Left renal cortex interstitium (tissue), 4 donors: ENCODE results near the gene OFD1. TPM values are rescaled to one million over a fixed set of nuclear protein-coding genes. Genes with fewer than 3 reads are reported as not detected.

Experiments
- DNase-seq, 4 donors: peaks; one replicate each; pipeline ENCODE4 v3.0.0-alpha.2; 2013; ENCODE audit warnings: low read depth in 4 of 4, low spot score in 2 of 4, missing footprints in 1 of 4
- polyA plus RNA-seq, 4 donors: library from polyadenylated mRNA; unstranded; fragments of 120-200 nt; gene quantifications; one replicate each; pipeline ENCODE4 v1.2.1, GENCODE V29; 2013; ENCODE audit not compliant: insufficient read length in 4 of 4

The OFD1 gene
- polyA plus RNA-seq, 4 donors: 32.1 to 51.1 (median 44.3) TPM

- no peak for DNase-seq
Observed at GRCh38 chrX:13790206-13791131, 55.9 kb downstream of the OFD1 start.

GRCh38 chrX:13791145-13791544 lies 56.6 kb downstream of the OFD1 start:
- no peak for DNase-seq

- DNase-seq: no peak
Observed at GRCh38 chrX:13791559-13791958, 57.0 kb downstream of the OFD1 start.

GRCh38 chrX:13793897-13794296 lies 59.3 kb downstream of the OFD1 start:
- no peak for DNase-seq

- DNase-seq: no peak
Observed at GRCh38 chrX:13794417-13794816, 59.9 kb downstream of the OFD1 start.

- DNase-seq: no peak
Observed at GRCh38 chrX:13797512-13797911, 63.0 kb downstream of the OFD1 start.

- no peak for DNase-seq
Observed at GRCh38 chrX:13798184-13798583, 63.6 kb downstream of the OFD1 start.

GRCh38 chrX:13803116-13803515 lies 68.6 kb downstream of the OFD1 start:
- DNase-seq: no peak

GRCh38 chrX:13805241-13805640 lies 70.7 kb downstream of the OFD1 start:
- no peak for DNase-seq

GRCh38 chrX:13808293-13808692 lies 73.7 kb downstream of the OFD1 start:
- DNase-seq: no peak

- DNase-seq: no peak
Observed at GRCh38 chrX:13808865-13809264, 74.3 kb downstream of the OFD1 start.

GRCh38 chrX:13815664-13816063 lies 81.1 kb downstream of the OFD1 start:
- DNase-seq: no peak

- DNase-seq: no peak
Observed at GRCh38 chrX:13816176-13816575, 81.6 kb downstream of the OFD1 start.

GRCh38 chrX:13816643-13817627 lies 82.4 kb downstream of the OFD1 start, which contains the start of gene GPM6B:
GPM6B (minus strand) TSS chrX:13817093; CDS start chrX:13816904, 189 bp downstream.
- peak in 1 of 4 donors; percentile 2 for DNase-seq

Other genes starting within 250 kb of the OFD1 start
- gene EGFL6, start 165.1 kb upstream of the OFD1 start, polyA plus RNA-seq: 10 to 100 TPM; 18.8 to 36.6 (median 22.0) TPM
- gene TCEANC, start 81.6 kb upstream of the OFD1 start, polyA plus RNA-seq: 1 to 10 TPM; 4.8 to 7.1 (median 6.3) TPM
- gene RAB9A, start 45.6 kb upstream of the OFD1 start, polyA plus RNA-seq: 10 to 100 TPM; 23.4 to 28.0 (median 24.1) TPM
- gene TRAPPC2, start 128 bp upstream of the OFD1 start, polyA plus RNA-seq: 10 to 100 TPM; 10.8 to 21.5 (median 17.6) TPM
- 10 to 100 TPM; 19.6 to 25.8 (median 23.3) TPM for gene GPM6B, start 82.3 kb downstream of the OFD1 start, polyA plus RNA-seq